Transverse colon (tissue), 4 donors: Measurements from ENCODE around the gene TMEM209. TPM values are rescaled to one million over a fixed set of nuclear protein-coding genes. Genes with fewer than 3 reads are reported as not detected.

Experiments used
- DNase-seq: peaks from one replicate; pipeline ENCODE4 v3.0.0-alpha.2; 2019
- H3K27ac ChIP-seq, 4 donors: fragments of 200-600 bp; sonication (generic); 2 replicates each; pipeline ENCODE4 v1.5.1; 2016 to 2018; ENCODE audit warnings: inconsistent platforms in 4 of 4
- H3K27me3 ChIP-seq: fragments of 200-600 bp; sonication (generic); 2 replicates; pipeline ENCODE4 v1.5.1; 2017; ENCODE audit warnings: inconsistent platforms
- H3K36me3 ChIP-seq, 4 donors: fragments of 200-600 bp; sonication (generic); 2 replicates each; pipeline ENCODE4 v1.5.1; 2017 to 2019; ENCODE audit warnings: inconsistent platforms in 4 of 4
- H3K4me1 ChIP-seq, 4 donors: fragments of 200-600 bp; sonication (generic); 2 replicates each; pipeline ENCODE4 v1.5.1; 2017 to 2020; ENCODE audit warnings: inconsistent platforms in 4 of 4
- H3K4me3 ChIP-seq, 4 donors: fragments of 200-600 bp; sonication (generic); 1 replicate in 1 of 4; 2 replicates in 3 of 4; pipeline versions ENCODE4 v1.5.1 to v1.6.1; 2017 to 2019; ENCODE audit warnings: inconsistent platforms in 4 of 4
- H3K9me3 ChIP-seq, 2 donors: fragments of 200-600 bp; sonication (generic); 2 replicates each; pipeline ENCODE4 v1.5.1; 2017 to 2019; ENCODE audit warnings: inconsistent platforms in 2 of 2
- CTCF ChIP-seq, 5 experiments: fragments of 200-600 bp in 3 of 5; fragments of 450-650 bp in 2 of 5; sonication (generic) in 3 of 5; IDR thresholded peaks; 1 replicate in 2 of 5; 2 replicates in 3 of 5; pipeline ENCODE4 v1.5.1; 2016 to 2017; ENCODE audit warnings: antibody characterized with exemption in 5 of 5, inconsistent platforms in 3 of 5, mild to moderate bottlenecking in 2 of 5, moderate library complexity in 1 of 5
- EP300 ChIP-seq: sonication (generic); formaldehyde crosslinking; IDR thresholded peaks from one replicate; pipeline ENCODE4 v1.6.1; 2017; ENCODE audit warnings: antibody characterized with exemption, low read depth
- POLR2A ChIP-seq: fragments of 450-650 bp; IDR thresholded peaks from one replicate; pipeline ENCODE4 v1.6.1; 2016; ENCODE audit warnings: antibody characterized with exemption, mild to moderate bottlenecking, moderate library complexity
- POLR2AphosphoS5 ChIP-seq, 3 donors: sonication (generic); formaldehyde crosslinking; IDR thresholded peaks; one replicate each; pipeline ENCODE4 v1.6.1; 2016; ENCODE audit warnings: antibody characterized with exemption in 3 of 3
- WGBS, 2 donors: methylation state at CpG; one replicate each; pipeline ENCODE4 v1.1.5; 2018; ENCODE audit warnings: low coverage in 1 of 2; 5-methylcytosine and 5-hydroxymethylcytosine counted together
- in situ Hi-C, 4 donors: fragments of 200-750 bp; cut with MboI; loops; one replicate each; pipeline versions ENCODE4 v1.15.0 to v1.15.1; 2017; ENCODE audit warnings: low sequenced_read_pairs in 3 of 4, low pct_ligation_motif_present in 1 of 4, low pct_unique_long_range_greater_than_20kb in 1 of 4
- intact Hi-C: fragments of 100-400 bp; cut with DNase I; formaldehyde crosslinking; loops from one replicate; pipeline ENCODE4 v1.15.1; 2023; ENCODE audit warnings: low total_unique reads
- total RNA-seq, 4 donors: library from RNA; depleted of rRNA; stranded (reverse); fragments of >200 nt; gene quantifications; one replicate each; pipeline ENCODE4 v1.1.0, GENCODE V29; 2016

Gene TMEM209
- total RNA-seq, 4 donors from 2014 or later: 8.6 to 57.5 (median 17.8) TPM

GRCh38 chr7:130157700-130158099 is 47.5 kb downstream of the TMEM209 start:
- Histone ChIP-seq H3K36me3 (peaks cover 0 to 7% (median 3%) of the 10 kb centered on the region in 4 donors), H3K4me3 (no peak overlapping the region), H3K4me1 (peaks cover 0 to 13% (median 12%) of the 10 kb centered on the region in 4 donors), H3K9me3 (no peaks in the 10 kb centered on the region), H3K27ac (no peak overlapping the region), H3K27me3 (no peaks in the 10 kb centered on the region)
- DNase-seq: no peak
- in situ Hi-C loops: no loop called here
- TF ChIP-seq EP300 (no peak), CTCF (IDR thresholded peaks at IDR 0.05) (no peak), POLR2A (no peak), POLR2AphosphoS5 (IDR thresholded peaks at IDR 0.05) (no peak)
- 73 to 87% methylated on average over 4 to 7 of the region's 7 CpGs for WGBS, 2 donors
- intact Hi-C loops: no loop called here

DNA sequence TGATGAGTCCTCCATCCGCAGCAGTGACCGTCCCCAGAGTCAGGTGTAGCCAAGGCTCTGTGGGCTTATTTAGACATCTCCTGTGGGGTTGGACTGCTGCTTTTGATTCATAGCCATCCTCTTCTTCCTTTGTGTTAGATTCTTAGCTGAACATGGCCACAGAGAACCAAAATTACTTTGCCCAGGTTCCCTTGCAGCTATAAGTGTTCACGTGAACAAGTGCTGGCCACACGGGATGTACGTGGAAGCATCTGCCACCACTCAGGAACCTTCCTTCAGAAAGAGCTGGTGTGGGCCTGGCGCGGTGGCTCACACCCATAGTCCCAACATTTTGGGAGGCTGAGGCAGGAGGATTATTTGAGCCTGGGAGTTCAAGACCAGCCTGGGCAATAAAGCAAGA is 49.1 kb downstream of the TMEM209 start:
- TF ChIP-seq POLR2A (no peak), POLR2AphosphoS5 (IDR thresholded peaks at IDR 0.05) (no peak), CTCF (IDR thresholded peaks at IDR 0.05) (no peak), EP300 (no peak)
- WGBS, 2 donors: 80 to 99% methylated on average over 2 to 7 of the region's 7 CpGs
- Histone ChIP-seq H3K4me1 (peaks cover 0 to 13% (median 12%) of the 10 kb centered on the region in 4 donors), H3K27me3 (no peaks in the 10 kb centered on the region), H3K27ac (no peak overlapping the region), H3K36me3 (peaks cover 0 to 1% (median 0%) of the 10 kb centered on the region in 4 donors), H3K9me3 (no peaks in the 10 kb centered on the region), H3K4me3 (no peak overlapping the region)
- in situ Hi-C loops: no loop called here
- intact Hi-C loops: no loop called here
- no peak for DNase-seq

GRCh38 chr7:130154501-130155317 is 50.5 kb downstream of the TMEM209 start:
- in situ Hi-C loops (no loop called here), intact Hi-C loops (no loop called here)
- H3K9me3 ChIP-seq: no peaks in the 10 kb centered on the region
- TF ChIP-seq EP300 (no peak), POLR2A (no peak), CTCF (IDR thresholded peaks at IDR 0.05) (no peak), POLR2AphosphoS5 (IDR thresholded peaks at IDR 0.05) (no peak)
- H3K27ac ChIP-seq: peak overlapping the region in 1 of 4 donors; percentile 19
- no peaks in the 10 kb centered on the region for H3K27me3 ChIP-seq
- no peaks in the 10 kb centered on the region for H3K36me3 ChIP-seq
- WGBS, 2 donors: 60% methylated on average over 31 of the region's 31 CpGs; no CpG with 5 or more reads in 1 of the 2 donors
- H3K4me1 ChIP-seq: peaks cover 0 to 17% (median 13%) of the 10 kb centered on the region in 4 donors
- DNase-seq: no peak
- H3K4me3 ChIP-seq: no peak overlapping the region

DNA sequence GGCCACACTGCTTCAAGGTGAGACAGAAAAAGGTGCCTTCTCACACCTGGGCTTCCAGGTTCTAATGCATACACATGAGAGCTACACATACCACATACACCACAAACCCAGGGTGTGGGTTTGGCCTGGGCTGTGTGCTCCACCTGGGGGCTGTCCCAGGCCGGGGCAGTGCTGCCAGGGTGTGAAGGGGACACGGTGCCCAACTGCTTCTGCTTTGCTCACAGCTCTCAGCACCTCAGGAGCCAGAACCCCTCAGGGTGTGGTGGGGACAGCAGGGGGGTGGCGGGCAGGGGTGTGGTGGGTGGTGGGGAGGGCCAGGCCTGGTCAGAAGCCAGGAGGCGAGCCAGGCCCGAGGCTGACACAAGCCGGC is 51.1 kb downstream of the TMEM209 start:
- WGBS, 2 donors: 28% methylated on average over 6 of the region's 6 CpGs; no CpG with 5 or more reads in 1 of the 2 donors
- Histone ChIP-seq H3K27ac (peak overlapping the region in 1 of 4 donors; percentile 19), H3K27me3 (no peaks in the 10 kb centered on the region), H3K36me3 (no peaks in the 10 kb centered on the region), H3K4me3 (no peak overlapping the region), H3K4me1 (peaks cover 0 to 20% (median 16%) of the 10 kb centered on the region in 4 donors), H3K9me3 (no peaks in the 10 kb centered on the region)
- intact Hi-C loops: no loop called here
- DNase-seq: no peak
- TF ChIP-seq CTCF (IDR thresholded peaks at IDR 0.05) (no peak), EP300 (no peak), POLR2A (no peak), POLR2AphosphoS5 (IDR thresholded peaks at IDR 0.05) (no peak)
- in situ Hi-C loops: no loop called here
